ENCODE results near the gene ATAD3B.
"Not testable (repeated sequence)": the region's sequence is repeated elsewhere in the genome, so short reads cannot be mapped to it uniquely, and the experiment has no call there.

The ATAD3B gene

DNA sequence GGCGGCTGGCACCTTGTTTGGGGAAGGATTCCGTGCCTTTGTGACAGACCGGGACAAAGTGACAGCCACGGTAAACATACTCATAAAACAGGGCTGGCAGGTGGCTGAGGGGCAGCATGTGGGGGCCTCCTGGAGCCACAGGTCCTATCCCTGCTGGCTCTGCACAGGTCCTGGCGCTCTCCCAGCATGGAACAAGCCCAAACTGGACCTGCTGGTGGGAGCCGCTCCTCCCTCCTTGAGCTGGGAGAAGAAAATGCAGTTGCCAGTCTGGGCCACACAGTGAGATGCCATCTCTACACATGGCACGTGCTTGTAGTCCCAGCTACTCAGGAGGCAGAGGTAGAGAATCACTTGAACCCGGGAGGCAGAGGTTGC is 19.2 kb upstream of the ATAD3B start:
- DNase-seq (ENCODE audit: low read depth), result not testable (repeated sequence)

DNA sequence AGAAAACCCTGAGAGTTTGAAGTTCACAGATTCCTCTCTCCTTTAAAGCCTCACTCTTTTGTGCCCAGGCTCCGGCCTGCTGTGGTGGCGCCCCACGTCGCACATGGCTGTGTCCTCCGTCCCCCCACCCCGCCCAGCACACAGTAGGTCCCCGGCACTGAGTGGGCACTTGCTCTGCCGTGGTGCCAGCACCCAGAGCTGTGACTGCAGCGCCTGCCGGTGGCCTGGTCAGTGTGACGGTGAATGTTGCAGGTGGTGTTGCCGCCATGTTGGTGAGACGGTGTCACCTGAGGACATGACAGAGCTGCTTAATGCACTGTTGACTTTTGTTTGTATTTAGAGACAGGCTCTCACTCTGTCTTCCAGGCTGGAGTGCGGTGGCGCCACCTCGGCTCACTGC is 18.7 kb upstream of the ATAD3B start:
- no peak for DNase-seq (ENCODE audit: low read depth)

GRCh38 chr1:1454286-1455056 is 17.1 kb upstream of the ATAD3B start:
- not testable (repeated sequence) for DNase-seq (ENCODE audit: low read depth)

DNA sequence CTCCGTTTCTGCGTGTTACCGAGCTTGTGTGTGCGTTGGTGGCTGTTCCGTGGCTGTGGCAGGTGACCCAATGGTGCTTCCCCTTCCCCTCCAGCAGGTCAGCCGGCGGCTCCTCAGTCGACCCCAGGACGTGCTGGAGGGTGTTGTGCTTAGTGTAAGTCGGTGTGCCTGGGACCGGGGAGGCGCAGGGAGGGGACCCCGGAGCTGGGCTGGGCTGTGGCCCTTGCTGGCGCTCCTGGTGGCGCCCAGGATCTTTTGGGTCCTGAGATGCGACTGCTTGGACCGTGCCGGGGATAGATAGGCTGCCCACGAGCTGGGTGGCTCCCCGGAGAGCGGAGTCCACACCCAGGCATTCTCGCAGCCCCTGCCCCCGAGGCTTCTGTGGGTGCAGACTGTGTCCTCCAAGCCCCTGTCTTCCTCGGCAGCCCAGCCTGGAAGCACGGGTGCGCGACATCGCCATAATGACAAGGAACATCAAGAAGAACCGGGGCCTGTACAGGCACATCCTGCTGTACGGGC is 16.1 kb upstream of the ATAD3B start:
- DNase-seq (ENCODE audit: low read depth), result no peak

DNA sequence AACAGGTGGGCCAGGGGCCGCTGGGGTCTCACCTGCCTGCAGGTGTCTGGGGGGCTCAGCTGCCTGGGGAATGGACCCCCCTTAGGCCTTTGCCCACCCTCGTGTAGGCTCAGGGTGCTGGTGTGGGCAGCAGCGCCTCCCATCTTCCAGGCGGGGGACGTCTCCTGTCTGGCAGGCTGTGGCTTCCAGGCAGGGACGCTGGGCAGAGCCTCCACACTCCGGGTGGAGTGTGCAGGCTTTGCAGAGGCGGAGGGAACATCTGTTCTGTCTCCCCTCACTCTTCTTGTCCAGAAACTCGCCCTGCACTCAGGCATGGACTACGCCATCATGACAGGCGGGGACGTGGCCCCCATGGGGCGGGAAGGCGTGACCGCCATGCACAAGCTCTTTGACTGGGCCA is 15.6 kb upstream of the ATAD3B start:
- not testable (repeated sequence) for DNase-seq (ENCODE audit: low read depth)

DNA sequence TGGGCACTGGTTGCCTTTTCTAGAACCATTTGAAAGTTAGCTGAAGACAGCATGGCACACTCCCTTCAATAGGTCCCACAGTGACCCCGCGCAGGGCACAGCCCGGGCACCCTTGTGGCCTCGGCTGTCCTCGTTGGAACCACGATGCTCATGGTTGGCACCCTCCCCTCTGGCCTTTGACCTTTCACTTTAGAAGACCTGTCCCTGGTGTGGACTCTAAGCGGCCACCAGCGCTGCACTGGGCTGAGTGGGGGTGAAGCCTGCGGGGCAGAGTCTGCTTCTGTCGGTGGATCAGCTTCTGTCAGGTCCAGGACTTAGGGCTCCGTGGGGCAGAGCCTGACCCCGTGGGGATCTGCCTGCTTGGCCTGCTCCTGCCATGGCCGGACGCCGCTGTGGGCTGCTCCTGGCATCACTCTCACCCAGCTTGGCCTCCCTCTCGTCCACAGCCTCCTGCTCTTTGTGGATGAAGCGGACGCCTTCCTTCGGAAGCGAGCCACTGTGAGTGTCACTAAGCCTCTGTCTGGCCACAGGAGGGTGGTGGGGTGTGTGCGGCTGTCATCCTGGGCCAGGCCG is 14.8 kb upstream of the ATAD3B start:
- DNase-seq (ENCODE audit: low read depth), result not testable (repeated sequence)

- DNase-seq (ENCODE audit: low read depth), result not testable (repeated sequence)
Observed at GRCh38 chr1:1459156-1459555, 12.4 kb upstream of the ATAD3B start.

DNA sequence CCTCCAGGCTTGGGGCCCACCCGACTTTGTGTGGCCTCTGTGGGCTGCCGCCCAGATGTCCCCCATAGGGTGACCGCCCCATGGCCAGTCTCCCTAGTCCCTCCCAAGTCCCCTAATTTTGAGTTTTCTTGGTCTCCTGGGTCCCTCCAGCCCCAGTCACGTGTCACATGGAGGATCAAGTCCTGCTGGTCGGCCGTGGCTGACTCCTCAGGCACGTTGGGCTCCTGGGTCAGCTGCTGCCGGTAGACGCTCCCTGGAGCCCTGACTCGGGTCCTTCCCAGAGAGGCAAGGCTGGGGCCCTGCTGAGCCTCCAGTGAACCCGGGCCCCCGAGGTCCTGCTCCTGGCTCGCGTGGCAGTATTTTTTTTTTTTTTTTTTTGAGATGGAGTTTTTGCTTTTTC is 11.9 kb upstream of the ATAD3B start:
- DNase-seq (ENCODE audit: low read depth), result not testable (repeated sequence)

DNA sequence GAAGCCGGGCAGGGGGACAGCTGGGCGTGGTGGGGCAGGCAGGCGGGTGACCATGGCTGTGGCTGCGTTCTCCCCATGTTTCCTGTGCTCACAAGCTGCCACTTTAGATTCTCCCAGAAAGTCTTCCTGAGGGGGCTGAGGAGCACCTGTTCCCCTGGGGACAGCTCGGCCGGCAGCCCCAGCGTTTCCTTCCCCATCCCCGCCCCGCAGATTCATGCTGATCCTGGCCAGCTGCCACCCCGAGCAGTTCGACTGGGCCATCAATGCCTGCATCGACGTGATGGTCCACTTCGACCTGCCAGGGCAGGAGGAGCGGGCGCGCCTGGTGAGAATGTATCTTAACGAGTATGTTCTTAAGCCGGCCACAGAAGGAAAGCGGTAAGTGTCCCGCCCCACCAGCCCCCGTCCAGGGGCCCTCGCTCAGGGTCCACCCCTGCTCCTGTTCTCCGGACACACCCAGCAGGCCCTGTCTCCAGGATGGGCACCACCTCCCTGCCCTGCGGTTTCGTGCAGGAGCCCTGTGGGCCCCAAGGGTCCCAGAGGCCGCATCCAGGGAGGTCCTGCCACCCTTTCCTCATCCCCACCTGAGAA is 10.9 kb upstream of the ATAD3B start:
- DNase-seq (ENCODE audit: low read depth), result no peak

DNA sequence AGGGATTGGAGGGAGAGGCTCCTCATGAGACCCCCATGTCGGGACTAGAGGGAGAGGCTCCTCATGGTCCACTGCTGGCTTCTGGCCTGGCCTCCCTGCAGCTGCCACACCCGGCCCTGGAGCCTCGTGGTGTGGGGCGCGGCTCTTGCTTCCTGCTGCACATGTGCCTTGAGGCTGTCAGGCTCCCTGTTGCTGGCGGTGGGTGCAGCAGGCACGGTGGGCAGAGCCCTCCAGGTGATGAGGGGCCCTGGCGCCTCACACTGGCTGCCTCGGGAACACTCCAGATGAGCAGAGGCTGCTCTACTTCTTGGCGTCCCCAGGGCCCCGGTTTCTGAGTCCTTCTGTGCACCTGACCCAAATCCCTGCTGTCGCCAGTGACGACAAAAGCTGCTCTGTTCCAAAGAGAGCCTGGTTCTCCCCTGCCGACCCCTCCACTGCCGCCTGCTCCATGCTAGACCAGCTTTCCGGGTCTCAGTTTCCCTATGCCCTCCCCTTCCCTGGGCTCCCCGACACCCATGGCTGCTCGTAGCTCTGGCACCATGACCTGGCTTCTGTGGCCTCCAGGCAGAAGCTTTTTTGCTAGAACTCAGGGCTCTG is 9.7 kb upstream of the ATAD3B start:
- no peak for DNase-seq (ENCODE audit: low read depth)

DNA sequence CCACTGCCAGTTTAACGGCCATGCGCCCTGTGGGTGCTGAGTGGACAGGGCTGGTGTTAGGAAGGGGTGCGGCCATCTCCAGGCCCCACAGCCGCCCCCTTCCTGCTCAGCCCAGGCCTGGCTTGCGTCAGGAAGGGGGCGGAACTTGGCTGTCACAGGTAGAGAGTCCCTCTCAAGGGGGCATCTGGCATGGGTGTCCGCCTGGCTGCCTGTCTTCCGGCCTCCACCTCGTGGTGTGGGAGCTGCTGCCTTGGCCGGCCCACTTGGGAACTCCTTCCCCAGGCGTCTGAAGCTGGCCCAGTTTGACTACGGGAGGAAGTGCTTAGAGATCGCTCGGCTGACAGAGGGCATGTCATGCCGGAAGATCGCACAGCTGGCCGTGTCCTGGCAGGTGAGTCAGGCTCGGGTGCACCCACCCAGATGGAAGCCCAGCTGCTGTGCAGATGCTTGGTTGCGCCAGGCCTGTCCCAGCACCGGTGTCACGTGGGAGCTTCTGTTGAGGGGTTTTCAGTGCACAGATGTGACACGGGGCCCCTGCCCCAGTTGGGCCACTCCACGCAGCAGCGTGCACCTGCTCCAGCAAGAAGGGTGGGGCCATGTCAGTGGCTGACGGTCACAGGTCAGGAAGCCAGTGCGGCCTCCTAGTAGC is 9.1 kb upstream of the ATAD3B start:
- DNase-seq (ENCODE audit: low read depth), result no peak

- DNase-seq (ENCODE audit: low read depth), result no peak
Observed at GRCh38 chr1:1463312-1463711, 8.3 kb upstream of the ATAD3B start.

- not testable (repeated sequence) for DNase-seq (ENCODE audit: low read depth)
Observed at GRCh38 chr1:1468196-1468985, 3.2 kb upstream of the ATAD3B start.

DNA sequence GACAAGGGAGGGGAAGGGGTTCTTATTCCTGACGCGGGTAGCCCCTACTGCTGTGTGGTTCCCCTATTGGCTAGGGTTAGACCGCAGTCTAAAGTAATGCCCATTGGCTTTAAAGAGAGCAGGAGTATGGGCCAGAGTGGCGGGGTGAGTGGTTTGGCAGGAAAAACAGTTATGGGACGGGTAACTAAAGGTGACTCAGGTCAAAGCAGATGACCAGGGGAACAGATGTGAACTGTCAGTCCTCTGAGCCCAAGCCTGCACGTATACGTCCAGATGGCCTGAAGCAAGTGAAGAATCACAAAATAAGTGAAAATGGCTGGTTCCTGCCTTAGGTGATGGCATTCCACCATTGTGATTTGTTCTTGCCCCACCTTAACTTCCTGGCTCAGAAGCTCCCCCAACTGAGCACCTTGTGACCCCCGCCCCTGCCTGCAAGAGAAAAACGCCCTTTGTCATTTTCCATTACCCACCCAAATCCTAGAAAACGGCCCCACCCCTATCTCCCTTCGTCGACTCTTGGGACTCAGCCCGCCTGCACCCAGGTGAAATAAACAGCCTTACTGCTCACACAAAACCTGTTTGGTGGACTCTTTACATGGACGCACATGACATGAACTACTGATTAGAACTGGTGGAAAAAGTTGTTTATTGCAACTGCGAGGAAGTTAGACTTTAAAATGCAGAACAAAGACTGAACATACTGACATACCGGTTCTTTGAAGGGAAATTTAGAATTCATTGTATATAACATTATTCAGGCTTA is 758 bp upstream of the ATAD3B start:
- no peak for DNase-seq (ENCODE audit: low read depth)

DNA sequence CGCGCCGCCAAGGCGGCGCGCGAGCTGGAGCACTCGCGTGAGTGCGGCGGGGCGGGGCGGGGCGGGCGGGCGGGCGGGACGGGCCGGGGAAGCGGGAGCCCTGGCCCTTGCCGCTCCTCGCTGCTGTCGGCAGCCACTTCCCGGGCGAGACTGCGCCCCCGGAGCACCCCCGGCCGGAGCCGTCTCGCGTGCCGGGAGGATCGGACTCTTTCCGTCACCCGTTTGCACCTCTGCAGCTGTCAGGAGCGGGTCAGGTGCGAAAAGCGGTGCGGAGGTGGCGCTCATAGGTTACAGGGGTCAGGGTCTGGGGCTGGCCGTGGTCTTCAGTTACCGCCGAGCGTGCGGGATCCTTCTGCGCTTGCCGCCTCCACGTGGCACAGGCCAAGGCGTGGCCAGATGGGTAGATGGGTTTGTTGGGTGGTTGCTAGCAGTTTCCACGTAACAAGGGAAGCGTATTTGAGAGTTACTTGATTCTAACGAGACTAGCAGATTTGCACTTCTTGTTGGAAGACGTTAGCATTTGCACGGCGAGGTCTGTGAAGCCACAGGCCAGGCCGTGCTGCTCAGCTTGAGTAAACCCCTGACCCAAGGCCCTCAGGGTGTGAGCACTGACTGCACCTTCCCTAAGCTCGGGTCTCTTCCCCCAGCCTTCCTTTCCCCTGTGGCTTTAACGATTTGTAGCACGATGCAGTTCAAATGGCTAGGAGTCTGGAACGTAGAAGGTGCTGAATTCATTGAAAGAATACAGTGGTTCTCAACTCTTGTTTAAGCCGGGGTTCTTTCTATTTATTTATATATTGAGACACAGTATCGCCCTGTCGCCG is 700 bp downstream of the ATAD3B start:
- DNase-seq (ENCODE audit: low read depth), result not testable (repeated sequence)

DNA sequence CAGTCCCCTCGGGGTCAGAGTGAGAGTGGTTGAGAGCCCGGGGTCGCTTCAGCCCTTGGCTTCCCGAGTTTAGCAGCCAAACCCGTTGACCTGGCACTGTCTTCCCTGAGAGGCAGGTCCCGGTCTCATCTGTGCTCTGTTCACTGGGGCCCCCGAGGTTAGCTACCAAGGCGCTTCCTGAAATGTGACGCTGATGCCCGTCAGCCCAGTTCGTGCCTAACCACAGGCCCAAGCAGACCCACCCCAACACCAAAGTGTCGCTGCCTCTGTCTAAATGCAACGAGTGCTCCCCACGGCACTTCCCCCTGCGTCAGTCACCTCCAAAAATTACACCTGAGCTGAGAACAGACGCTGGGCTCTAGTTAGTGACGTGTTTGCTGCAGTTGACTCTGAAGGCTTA is 4.4 kb downstream of the ATAD3B start:
- not testable (repeated sequence) for DNase-seq (ENCODE audit: low read depth)

- DNase-seq (ENCODE audit: low read depth), result no peak
Observed at GRCh38 chr1:1477206-1477605, 5.6 kb downstream of the ATAD3B start.

- DNase-seq (ENCODE audit: low read depth), result no peak
Observed at GRCh38 chr1:1479547-1480487, 8.3 kb downstream of the ATAD3B start.

GRCh38 chr1:1480488-1480867 is 8.9 kb downstream of the ATAD3B start:
- not testable (repeated sequence) for DNase-seq (ENCODE audit: low read depth)

Data from activated gamma-delta T cell treated with anti-CD3 and anti-CD28 coated beads, Interleukin-2, amount 50 U/mL, for 16 hours (primary cell).